Activated CD4-positive, alpha-beta T cell treated with anti-CD3 and anti-CD28 coated beads for 36 hours (primary cell): ENCODE measurements around the gene PDRG1. TPM values are rescaled to one million over a fixed set of nuclear protein-coding genes. Genes with fewer than 3 reads are reported as not detected.

ENCODE experiments used
- ATAC-seq: fragments of 200-7000 bp; cut with Tn5 transposase; one replicate; pipeline ENCODE4 v1.10.0; 2021; ENCODE audit warnings: mild to moderate bottlenecking, moderate library complexity
- CTCF ChIA-PET: fragments of 350-600 bp; sonication (Branson Sonifier 250); formaldehyde crosslinking; loops from one replicate; lab custom pipeline; 2021; ENCODE audit warnings: antibody characterized with exemption; lab: Charles Lee
- POLR2A ChIA-PET: fragments of 350-600 bp; sonication (Branson Sonifier 250); formaldehyde crosslinking; loops from one replicate; lab custom pipeline; 2021; ENCODE audit warnings: antibody characterized with exemption, inconsistent platforms; lab: Charles Lee
- DNase-seq: peaks from one replicate; pipeline ENCODE4 v3.0.0-alpha.2; 2020
- H3K27ac Mint-ChIP-seq: one replicate; pipeline ENCODE4 v1.8.0; 2021; ENCODE audit warnings: mixed read lengths
- H3K27me3 Mint-ChIP-seq: one replicate; pipeline ENCODE4 v1.8.0; 2021; ENCODE audit warnings: mixed read lengths
- H3K36me3 Mint-ChIP-seq: one replicate; pipeline ENCODE4 v1.8.0; 2021; ENCODE audit warnings: low read depth, mixed read lengths
- H3K4me1 Mint-ChIP-seq: one replicate; pipeline ENCODE4 v1.8.0; 2021; ENCODE audit warnings: mixed read lengths
- H3K4me3 Mint-ChIP-seq: one replicate; pipeline ENCODE4 v1.8.0; 2021; ENCODE audit warnings: mild to moderate bottlenecking, moderate library complexity, mixed read lengths
- H3K9me3 Mint-ChIP-seq: one replicate; pipeline ENCODE4 v1.8.0; 2021; ENCODE audit warnings: low read depth, mixed read lengths
- intact Hi-C, 2 experiments: fragments of 100-400 bp; cut with DNase I in 1 of 2; cut with micrococcal nuclease in 1 of 2; formaldehyde crosslinking; loops; one replicate each; pipeline versions ENCODE4 v1.14.2 to v1.15.1; 2022 to 2024; cut with DNase I, micrococcal nuclease
- total RNA-seq, 2 experiments: library from RNA; stranded (reverse); gene quantifications; one replicate each; pipeline ENCODE4 v1.2.3, GENCODE V29; 2021

Gene PDRG1
- total RNA-seq, 2 experiments from 2014 or later = 12.8 to 18.4 TPM

DNA sequence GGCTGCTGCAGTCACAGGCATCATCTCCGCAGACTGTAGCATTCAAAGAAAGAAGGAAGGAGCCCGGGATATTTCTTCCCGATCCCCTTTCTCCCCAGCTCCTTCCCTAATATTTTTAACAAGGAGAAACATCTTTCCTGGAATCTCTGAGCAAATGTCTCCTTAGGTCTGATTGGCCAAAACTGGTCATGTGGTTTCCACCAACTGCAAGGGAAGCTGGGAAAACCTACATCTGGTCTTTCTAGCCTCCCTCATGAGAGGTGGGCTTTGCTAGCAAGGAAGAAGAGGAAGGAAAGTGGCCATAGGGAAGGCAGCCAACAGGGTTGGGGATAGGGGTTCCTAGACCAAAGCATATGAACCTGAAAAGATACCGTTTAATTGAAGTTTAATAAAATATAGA lies 35.1 kb downstream of the PDRG1 start:
- H3K27ac Mint-ChIP-seq = no peak overlapping the region
- intact Hi-C loops = no loop called here

GRCh38 chr20:31915491-31916280 lies 36.2 kb downstream of the PDRG1 start:
- Mint-ChIP-seq H3K4me3 (no peak overlapping the region), H3K27ac (no peak overlapping the region), H3K4me1 (no peaks in the 10 kb centered on the region), H3K36me3 (no peaks in the 10 kb centered on the region), H3K27me3 (peaks cover 6% of the 10 kb centered on the region), H3K9me3 (no peaks in the 10 kb centered on the region)
- intact Hi-C loops = no loop called here
- no peak for DNase-seq
- ChIA-PET CTCF (no interaction called here), POLR2A (no interaction called here)
- no peak for ATAC-seq

More for the DNA sequence above, 35.1 kb downstream of the PDRG1 start:
- peaks cover 8% of the 10 kb centered on the region for H3K27me3 Mint-ChIP-seq
- ChIA-PET POLR2A (no interaction called here), CTCF (no interaction called here)
- no peaks in the 10 kb centered on the region for H3K4me1 Mint-ChIP-seq
- ATAC-seq = no peak
- DNase-seq = no peak
- no peaks in the 10 kb centered on the region for H3K9me3 Mint-ChIP-seq
- H3K36me3 Mint-ChIP-seq = no peaks in the 10 kb centered on the region
- H3K4me3 Mint-ChIP-seq = no peak overlapping the region

DNA sequence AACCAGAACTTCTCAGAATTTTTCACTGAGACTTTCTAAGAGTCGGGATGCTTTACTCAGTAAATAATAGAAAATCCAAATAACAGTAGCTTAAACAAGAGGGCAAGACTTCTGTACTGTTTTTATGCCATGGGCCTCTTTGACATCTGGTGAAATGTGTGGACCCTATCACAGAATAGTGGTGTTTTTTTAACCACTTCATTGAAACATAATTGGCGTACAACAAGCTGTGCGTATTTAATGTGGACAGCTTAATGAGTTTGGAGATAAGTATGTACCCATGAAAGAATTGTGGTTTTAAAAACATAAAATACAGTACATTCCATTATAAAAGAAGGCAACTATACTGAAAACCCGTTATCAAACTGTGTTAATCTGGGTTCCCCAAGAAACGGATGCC lies 37.7 kb downstream of the PDRG1 start:
- ATAC-seq = no peak
- Mint-ChIP-seq H3K9me3 (no peaks in the 10 kb centered on the region), H3K4me1 (no peaks in the 10 kb centered on the region), H3K36me3 (no peaks in the 10 kb centered on the region), H3K27me3 (peaks cover 4% of the 10 kb centered on the region), H3K4me3 (no peak overlapping the region), H3K27ac (no peak overlapping the region)
- DNase-seq = no peak
- CTCF ChIA-PET = interaction anchor here (0.7 kb wide), 1 partner anchor 117 kb away, joined by 3 read pairs; no protein-coding TSS in a partner anchor
- intact Hi-C loops = no loop called here
- POLR2A ChIA-PET = no interaction called here

DNA sequence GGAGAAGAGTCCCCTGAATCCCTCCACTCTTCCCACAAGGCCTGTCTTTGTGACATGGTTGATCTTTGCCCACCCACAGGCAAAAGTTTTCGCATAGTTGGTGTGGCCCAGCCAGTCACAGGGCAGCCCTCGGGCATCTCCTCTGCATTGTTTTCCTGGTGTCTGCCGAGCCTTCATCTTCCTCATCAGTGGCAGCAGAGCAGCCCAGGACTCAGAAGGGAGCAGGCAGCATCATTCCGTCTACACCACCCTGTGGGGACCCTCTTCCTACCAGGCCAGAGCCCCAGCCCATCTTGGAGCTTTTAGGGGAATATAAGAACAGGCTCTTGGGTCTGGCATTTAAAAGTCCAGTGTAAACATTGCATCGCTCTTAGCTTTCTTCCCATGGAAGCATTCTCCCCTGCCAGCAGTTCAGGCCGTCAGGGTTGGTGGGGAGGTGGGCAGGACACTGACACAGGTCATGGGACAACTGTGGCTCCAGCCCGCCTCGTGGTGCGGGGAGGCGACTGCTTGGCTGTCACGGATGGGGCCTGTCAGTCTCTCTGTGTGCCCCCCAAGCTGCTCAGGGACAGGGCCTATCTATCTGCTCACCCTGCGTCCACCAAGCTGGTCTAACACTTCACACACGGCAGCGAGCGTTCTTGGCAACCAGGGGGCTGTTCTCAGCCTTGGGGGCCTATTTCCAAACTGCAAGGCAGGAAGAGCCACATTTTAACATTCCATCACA lies 38.3 kb downstream of the PDRG1 start:
- intact Hi-C loops = no loop called here
- ATAC-seq (no peak), DNase-seq (no peak)
- ChIA-PET CTCF (interaction anchor here (0.6 to 0.7 kb wide), 2 partner anchors 104 to 118 kb away, joined by 3 to 5 read pairs; no protein-coding TSS in a partner anchor), POLR2A (no interaction called here)
- Mint-ChIP-seq H3K4me3 (no peak overlapping the region), H3K4me1 (no peaks in the 10 kb centered on the region), H3K9me3 (no peaks in the 10 kb centered on the region), H3K36me3 (no peaks in the 10 kb centered on the region), H3K27ac (no peak overlapping the region), H3K27me3 (no peaks in the 10 kb centered on the region)

GRCh38 chr20:31910071-31910803 lies 41.6 kb downstream of the PDRG1 start:
- Mint-ChIP-seq H3K4me3 (no peak overlapping the region), H3K4me1 (no peaks in the 10 kb centered on the region), H3K9me3 (no peaks in the 10 kb centered on the region), H3K27me3 (no peaks in the 10 kb centered on the region), H3K27ac (no peak overlapping the region), H3K36me3 (no peaks in the 10 kb centered on the region)
- DNase-seq (no peak), ATAC-seq (no peak)
- intact Hi-C loops = no loop called here
- CTCF ChIA-PET = interaction anchor here (0.5 to 0.6 kb wide), 2 partner anchors 55 to 312 kb away, joined by 3 read pairs; no protein-coding TSS in a partner anchor
- POLR2A ChIA-PET = no interaction called here

- Mint-ChIP-seq H3K4me1 (no peaks in the 10 kb centered on the region), H3K36me3 (no peaks in the 10 kb centered on the region), H3K9me3 (no peaks in the 10 kb centered on the region), H3K4me3 (no peak overlapping the region), H3K27ac (no peak overlapping the region), H3K27me3 (no peaks in the 10 kb centered on the region)
- no peak for ATAC-seq
- intact Hi-C loops = no loop called here
- POLR2A ChIA-PET = no interaction called here
- no peak for DNase-seq
- CTCF ChIA-PET = interaction anchor here (0.5 kb wide), 1 partner anchor 55 kb away, joined by 3 read pairs; no protein-coding TSS in a partner anchor
Observed at GRCh38 chr20:31909253-31910070, 42.4 kb downstream of the PDRG1 start.

DNA sequence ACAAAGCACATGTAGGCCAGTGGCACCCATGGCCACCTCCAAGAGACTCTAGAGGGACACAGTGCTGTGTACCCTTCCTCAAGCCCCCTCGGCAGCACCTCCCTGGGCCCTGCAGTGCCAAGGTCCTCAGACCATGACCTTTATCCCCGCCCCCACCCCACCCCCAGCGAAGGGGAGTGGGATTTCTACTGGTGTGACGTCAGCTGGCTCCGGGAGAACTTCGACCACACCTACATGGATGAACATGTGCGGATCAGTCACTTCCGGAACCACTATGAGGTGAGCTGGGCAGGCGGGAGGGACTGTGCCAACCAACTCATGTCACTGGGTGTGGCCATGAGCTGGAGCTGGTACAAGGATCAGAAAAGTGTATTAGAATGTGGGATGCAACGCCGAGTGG lies 43.4 kb downstream of the PDRG1 start:
- Mint-ChIP-seq H3K27me3 (no peaks in the 10 kb centered on the region), H3K36me3 (no peaks in the 10 kb centered on the region), H3K27ac (no peak overlapping the region), H3K4me1 (no peaks in the 10 kb centered on the region), H3K9me3 (no peaks in the 10 kb centered on the region), H3K4me3 (no peak overlapping the region)
- ATAC-seq = no peak
- DNase-seq = no peak
- intact Hi-C loops = no loop called here
- ChIA-PET CTCF (interaction anchor here (1.0 kb wide), 1 partner anchor 11 kb away, joined by 3 read pairs; no protein-coding TSS in a partner anchor), POLR2A (no interaction called here)

GRCh38 chr20:31908016-31908415 lies 43.8 kb downstream of the PDRG1 start:
- no peaks in the 10 kb centered on the region for H3K9me3 Mint-ChIP-seq
- no peak for ATAC-seq
- no peaks in the 10 kb centered on the region for H3K27me3 Mint-ChIP-seq
- H3K27ac Mint-ChIP-seq = no peak overlapping the region
- intact Hi-C loops = no loop called here
- ChIA-PET POLR2A (no interaction called here), CTCF (interaction anchor here (1.0 kb wide), 1 partner anchor 11 kb away, joined by 3 read pairs; no protein-coding TSS in a partner anchor)
- H3K36me3 Mint-ChIP-seq = no peaks in the 10 kb centered on the region
- no peaks in the 10 kb centered on the region for H3K4me1 Mint-ChIP-seq
- DNase-seq = no peak
- no peak overlapping the region for H3K4me3 Mint-ChIP-seq

GRCh38 chr20:31907046-31907445 lies 44.8 kb downstream of the PDRG1 start:
- no peak overlapping the region for H3K4me3 Mint-ChIP-seq
- no peaks in the 10 kb centered on the region for H3K27me3 Mint-ChIP-seq
- ChIA-PET POLR2A (no interaction called here), CTCF (no interaction called here)
- DNase-seq (no peak), ATAC-seq (no peak)
- H3K36me3 Mint-ChIP-seq = no peaks in the 10 kb centered on the region
- no peak overlapping the region for H3K27ac Mint-ChIP-seq
- H3K9me3 Mint-ChIP-seq = no peaks in the 10 kb centered on the region
- intact Hi-C loops = no loop called here
- no peaks in the 10 kb centered on the region for H3K4me1 Mint-ChIP-seq

DNA sequence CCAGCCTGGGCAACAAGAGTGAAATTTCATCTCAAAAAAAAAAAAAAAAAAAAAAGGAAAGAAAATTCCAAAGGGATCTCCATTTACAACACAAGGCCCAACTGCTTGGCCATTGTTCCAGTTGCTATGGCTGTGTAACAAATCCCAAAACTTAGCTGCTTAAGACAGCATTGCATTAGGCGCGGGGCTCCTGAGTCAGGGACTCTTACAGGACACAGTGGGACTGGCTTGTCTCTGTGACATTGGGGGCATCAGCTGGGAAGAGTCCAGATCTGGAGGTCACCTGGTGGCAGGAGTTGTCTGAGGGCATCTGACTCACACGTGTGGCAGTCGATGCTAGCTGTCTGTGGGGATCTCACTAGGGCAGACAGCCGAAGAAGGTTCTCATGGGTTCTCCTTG lies 45.8 kb downstream of the PDRG1 start:
- Mint-ChIP-seq H3K9me3 (no peaks in the 10 kb centered on the region), H3K27ac (no peak overlapping the region), H3K27me3 (no peaks in the 10 kb centered on the region), H3K36me3 (no peaks in the 10 kb centered on the region), H3K4me1 (no peaks in the 10 kb centered on the region), H3K4me3 (no peak overlapping the region)
- intact Hi-C loops = no loop called here
- DNase-seq (no peak), ATAC-seq (no peak)
- ChIA-PET CTCF (no interaction called here), POLR2A (no interaction called here)
